Right atrium auricular region (tissue), 2 donors: ENCODE results near the gene HS6ST3. TPM values are rescaled to one million over a fixed set of nuclear protein-coding genes. Genes with fewer than 3 reads are reported as not detected.

Source experiments
- DNase-seq: peaks from one replicate; pipeline ENCODE4 v3.0.0-alpha.2; 2019; ENCODE audit warnings: low spot score
- H3K27ac ChIP-seq, 2 donors: fragments of 200-600 bp; sonication (generic); 1 replicate in 1 of 2; 2 replicates in 1 of 2; pipeline ENCODE4 v1.5.1; 2016 to 2019
- H3K27me3 ChIP-seq, 2 donors: fragments of 200-600 bp; sonication (generic); one replicate each; pipeline versions ENCODE4 v1.5.1 to v1.6.0; 2017 to 2019
- H3K36me3 ChIP-seq: fragments of 200-600 bp; sonication (generic); one replicate; pipeline ENCODE4 v1.5.1; 2016
- H3K4me1 ChIP-seq, 2 donors: fragments of 200-600 bp; sonication (generic); one replicate each; pipeline versions ENCODE4 v1.5.1 to v1.6.0; 2017 to 2019
- H3K4me3 ChIP-seq, 2 donors: fragments of 200-600 bp; sonication (generic); 1 replicate in 1 of 2; 2 replicates in 1 of 2; pipeline ENCODE4 v1.5.1; 2017 to 2019; ENCODE audit warnings: mild to moderate bottlenecking in 1 of 2, moderate library complexity in 1 of 2
- H3K9me3 ChIP-seq, 2 donors: fragments of 200-600 bp; sonication (generic); one replicate each; pipeline ENCODE4 v1.5.1; 2019
- CTCF ChIP-seq, 2 donors: fragments of 200-600 bp; sonication (generic); IDR thresholded peaks; one replicate each; pipeline ENCODE4 v1.5.1; 2019; ENCODE audit warnings: antibody characterized with exemption in 2 of 2
- total RNA-seq, 2 donors: library from RNA; depleted of rRNA; stranded (reverse); fragments of >200 nt; gene quantifications; one replicate each; pipeline ENCODE4 v1.1.0, GENCODE V29; 2016

The HS6ST3 gene
- total RNA-seq, 2 donors from 2014 or later = 0.59 to 3.1 TPM

- Histone ChIP-seq H3K9me3 (no peaks in the 10 kb centered on the region), H3K27me3 (no peaks in the 10 kb centered on the region), H3K4me1 (no peaks in the 10 kb centered on the region), H3K4me3 (no peak overlapping the region), H3K36me3 (no peaks in the 10 kb centered on the region), H3K27ac (no peak overlapping the region)
- TF ChIP-seq CTCF (IDR thresholded peaks at IDR 0.05) = no peak
- no peak for DNase-seq
Observed at GRCh38 chr13:96824140-96824539, 734.2 kb downstream of the HS6ST3 start.

- Histone ChIP-seq H3K27me3 (no peaks in the 10 kb centered on the region), H3K36me3 (no peaks in the 10 kb centered on the region), H3K4me1 (no peaks in the 10 kb centered on the region), H3K27ac (no peak overlapping the region), H3K9me3 (no peaks in the 10 kb centered on the region), H3K4me3 (no peak overlapping the region)
- no peak for DNase-seq
- TF ChIP-seq CTCF (IDR thresholded peaks at IDR 0.05) = no peak
Observed at GRCh38 chr13:96825653-96826052, 735.7 kb downstream of the HS6ST3 start.

- DNase-seq = no peak
- Histone ChIP-seq H3K4me1 (no peaks in the 10 kb centered on the region), H3K27me3 (no peaks in the 10 kb centered on the region), H3K9me3 (peaks cover 0 to 7% of the 10 kb centered on the region in 2 donors), H3K4me3 (no peak overlapping the region), H3K36me3 (no peaks in the 10 kb centered on the region), H3K27ac (no peak overlapping the region)
- TF ChIP-seq CTCF (IDR thresholded peaks at IDR 0.05) = no peak
Observed at GRCh38 chr13:96834626-96835025, 744.7 kb downstream of the HS6ST3 start.

- H3K36me3 ChIP-seq = no peaks in the 10 kb centered on the region
- H3K4me1 ChIP-seq = no peaks in the 10 kb centered on the region
- DNase-seq = no peak
- H3K9me3 ChIP-seq = peaks cover 0 to 7% of the 10 kb centered on the region in 2 donors
- no peak overlapping the region for H3K4me3 ChIP-seq
- TF ChIP-seq CTCF (IDR thresholded peaks at IDR 0.05) = no peak
- H3K27ac ChIP-seq = no peak overlapping the region
- H3K27me3 ChIP-seq = no peaks in the 10 kb centered on the region
Observed at GRCh38 chr13:96835546-96835945, 745.6 kb downstream of the HS6ST3 start.

GRCh38 chr13:96836733-96837132 is 746.8 kb downstream of the HS6ST3 start:
- no peak for TF ChIP-seq CTCF (IDR thresholded peaks at IDR 0.05)
- no peak overlapping the region for H3K4me3 ChIP-seq
- H3K36me3 ChIP-seq = no peaks in the 10 kb centered on the region
- no peak for DNase-seq
- peaks cover 0 to 7% of the 10 kb centered on the region in 2 donors for H3K9me3 ChIP-seq
- H3K4me1 ChIP-seq = no peaks in the 10 kb centered on the region
- H3K27ac ChIP-seq = no peak overlapping the region
- no peaks in the 10 kb centered on the region for H3K27me3 ChIP-seq

GRCh38 chr13:96837809-96838208 is 747.9 kb downstream of the HS6ST3 start:
- Histone ChIP-seq H3K27me3 (no peaks in the 10 kb centered on the region), H3K27ac (no peak overlapping the region), H3K9me3 (peaks cover 0 to 7% of the 10 kb centered on the region in 2 donors), H3K4me3 (no peak overlapping the region), H3K4me1 (no peaks in the 10 kb centered on the region), H3K36me3 (no peaks in the 10 kb centered on the region)
- TF ChIP-seq CTCF (IDR thresholded peaks at IDR 0.05) = no peak
- DNase-seq = no peak
